GOT3 (cell line): ENCODE results near the gene MBLAC1.
"Not testable (repeated sequence)": the region's sequence is repeated elsewhere in the genome, so short reads cannot be mapped to it uniquely, and the experiment has no call there.

Source experiments
- DNase-seq: peaks from one replicate; lab custom pipeline; 2025; ENCODE audit warnings: mixed read lengths; lab: John Stamatoyannopoulos, UW

Gene MBLAC1

GRCh38 chr7:100124301-100125230 lies 2.2 kb upstream of the MBLAC1 start:
- no peak for DNase-seq

- no peak for DNase-seq
Measured at GRCh38 chr7:100126239-100126930, 382 bp upstream of the MBLAC1 start.

DNA sequence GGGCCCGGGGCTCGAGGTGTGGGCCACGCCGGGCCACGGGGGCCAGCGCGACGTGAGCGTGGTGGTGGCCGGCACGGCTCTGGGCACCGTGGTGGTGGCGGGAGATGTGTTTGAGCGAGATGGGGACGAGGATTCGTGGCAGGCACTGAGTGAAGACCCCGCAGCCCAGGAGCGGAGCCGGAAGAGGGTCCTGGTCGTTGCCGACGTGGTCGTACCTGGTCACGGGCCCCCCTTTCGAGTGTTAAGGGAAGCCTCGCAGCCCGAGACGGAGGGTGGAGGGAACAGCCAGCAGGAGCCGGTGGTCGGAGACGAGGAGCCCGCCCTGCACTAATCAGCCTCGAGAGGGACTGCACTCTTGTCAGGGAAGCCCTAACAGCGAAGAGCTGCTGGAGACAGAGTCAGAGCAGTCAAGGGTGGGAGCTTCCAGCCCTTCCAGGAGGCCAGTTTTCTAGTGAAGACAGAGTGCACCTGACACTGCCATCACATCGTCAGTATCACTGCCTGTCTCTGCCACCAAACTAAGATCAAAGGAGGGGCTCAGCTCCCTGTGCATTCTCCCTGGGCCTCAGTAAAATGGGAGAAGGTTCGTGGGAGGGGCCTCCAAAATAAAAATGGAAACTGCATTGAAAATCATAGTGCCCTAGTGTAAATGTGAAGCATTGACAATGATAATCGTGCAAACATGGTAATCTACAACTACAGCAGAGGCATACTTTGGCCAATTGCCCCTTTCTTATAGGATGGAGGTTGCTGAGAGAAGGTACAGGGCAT lies 1.3 kb downstream of the MBLAC1 start:
- no peak for DNase-seq

DNA sequence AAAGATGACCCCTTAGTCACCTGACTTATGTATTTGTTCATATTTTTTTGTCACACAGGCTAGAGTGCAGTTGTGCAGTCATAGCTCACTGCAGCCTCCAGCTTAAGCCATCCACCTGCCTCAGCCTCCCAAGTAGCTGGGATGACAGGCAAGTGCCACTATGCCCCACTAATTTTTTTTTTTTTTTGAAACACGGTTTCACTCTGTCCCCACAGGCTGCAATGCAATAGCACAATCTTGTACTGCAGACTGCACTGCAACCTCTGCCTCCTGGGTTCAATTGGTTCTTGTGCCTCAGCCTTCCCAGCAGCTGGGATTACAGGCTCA lies 1.8 kb downstream of the MBLAC1 start:
- DNase-seq = no peak

DNA sequence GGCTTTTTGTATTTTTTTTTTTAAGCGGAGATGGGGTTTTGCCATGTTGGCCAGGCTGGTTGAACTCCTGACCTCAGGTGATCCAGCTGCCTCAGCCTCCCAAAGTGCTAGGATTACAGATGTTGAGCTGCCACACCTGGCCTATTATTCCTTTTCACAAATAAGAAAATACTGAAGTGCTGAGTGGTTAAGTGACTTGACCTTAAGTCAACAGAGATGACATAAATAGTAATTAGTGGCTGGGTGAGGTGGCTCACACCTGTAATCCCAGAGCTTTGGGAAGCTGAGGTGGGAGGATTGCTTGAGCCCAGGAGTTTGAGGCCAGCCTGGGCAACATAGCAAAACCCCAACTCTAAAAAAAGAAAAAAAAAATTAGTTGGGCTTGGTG lies 3.4 kb downstream of the MBLAC1 start:
- not testable (repeated sequence) for DNase-seq

DNA sequence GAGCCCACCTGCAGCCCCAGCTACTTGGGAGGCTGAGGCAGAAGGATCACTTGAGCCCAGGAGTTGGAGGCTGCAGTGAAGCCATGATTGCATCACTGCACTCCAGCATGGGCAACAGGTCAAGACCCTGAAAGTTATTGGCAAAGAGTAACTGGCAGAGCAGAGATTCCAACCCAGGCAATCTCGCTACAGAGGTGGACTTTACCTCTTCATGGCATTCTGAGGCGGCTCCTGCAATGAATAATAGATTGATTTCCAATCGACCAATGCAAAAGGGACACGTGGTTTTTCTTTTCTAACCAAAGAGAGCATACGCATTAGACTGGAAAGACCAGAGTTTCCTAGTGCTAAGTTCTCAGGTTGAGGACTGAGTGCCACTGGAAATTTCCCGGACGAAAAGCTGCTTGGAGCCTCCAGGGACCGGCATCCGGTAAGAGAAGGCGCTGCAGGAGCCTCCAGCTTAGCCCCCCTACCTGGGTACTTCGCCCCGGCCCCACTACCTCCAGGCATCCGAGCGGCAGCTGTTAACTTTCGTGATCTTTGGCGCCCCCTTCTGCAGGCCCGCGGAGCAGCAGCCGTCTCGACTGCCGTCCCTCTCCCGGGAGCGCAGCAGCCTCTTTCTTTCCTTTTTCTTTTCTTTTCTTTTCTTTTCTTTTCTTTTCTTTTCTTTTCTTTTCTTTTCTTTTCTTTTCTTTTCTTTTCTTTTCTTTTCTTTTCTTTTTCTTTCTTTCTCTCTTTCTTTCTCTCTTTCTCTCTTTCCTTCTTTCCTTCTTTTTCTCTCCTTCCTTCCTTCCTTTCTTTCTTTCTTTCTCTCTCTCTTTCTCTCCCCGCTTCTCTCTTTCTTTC lies 4.1 kb downstream of the MBLAC1 start:
- DNase-seq = peak; percentile 15

DNA sequence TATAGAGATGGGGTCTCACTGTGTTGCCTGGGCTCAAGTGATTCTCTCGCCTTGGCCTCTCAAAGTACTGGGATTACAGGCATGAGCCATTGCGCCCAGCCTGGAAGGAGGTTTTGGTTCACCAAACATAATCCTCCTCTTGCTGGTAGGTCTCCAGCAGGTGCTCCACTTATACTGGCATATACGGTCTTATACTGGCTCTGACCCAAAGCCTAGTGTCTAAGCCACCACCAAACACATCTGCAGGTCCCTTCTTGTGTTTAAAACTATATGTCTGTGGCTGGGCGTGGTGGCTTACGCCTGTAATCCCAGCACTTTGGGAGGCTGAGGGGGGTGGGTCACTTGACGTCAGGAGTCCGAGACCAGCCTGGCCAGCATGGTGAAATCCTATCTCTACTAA lies 5.4 kb downstream of the MBLAC1 start:
- DNase-seq = no peak

DNA sequence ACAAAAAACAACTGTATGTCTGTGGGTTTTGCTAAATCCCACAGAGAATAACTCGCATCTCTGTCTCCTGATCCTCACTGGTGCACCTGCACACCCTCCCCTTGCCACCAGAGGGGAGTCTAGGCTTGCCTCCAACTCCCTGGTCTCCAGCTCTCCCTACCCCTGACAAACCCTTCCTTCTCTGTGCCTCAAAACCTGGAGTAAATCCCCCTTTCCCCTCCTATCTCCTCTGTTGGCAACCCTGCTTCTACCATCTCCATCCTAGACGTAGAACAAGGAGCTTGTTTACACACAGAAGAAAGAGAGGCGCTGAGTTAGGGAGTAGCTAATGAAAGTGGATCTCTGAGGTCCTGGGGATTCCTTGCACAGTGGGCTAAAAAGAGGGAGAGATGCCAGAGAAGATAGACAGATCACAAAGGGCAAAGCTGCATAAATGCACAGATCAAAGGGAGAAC lies 6.0 kb downstream of the MBLAC1 start:
- no peak for DNase-seq

GRCh38 chr7:100137851-100138760 lies 11.3 kb downstream of the MBLAC1 start:
- no peak for DNase-seq

- no peak for DNase-seq
Measured at GRCh38 chr7:100141555-100141949, 14.8 kb downstream of the MBLAC1 start.

GRCh38 chr7:100142461-100142860 lies 15.7 kb downstream of the MBLAC1 start:
- no peak for DNase-seq

DNA sequence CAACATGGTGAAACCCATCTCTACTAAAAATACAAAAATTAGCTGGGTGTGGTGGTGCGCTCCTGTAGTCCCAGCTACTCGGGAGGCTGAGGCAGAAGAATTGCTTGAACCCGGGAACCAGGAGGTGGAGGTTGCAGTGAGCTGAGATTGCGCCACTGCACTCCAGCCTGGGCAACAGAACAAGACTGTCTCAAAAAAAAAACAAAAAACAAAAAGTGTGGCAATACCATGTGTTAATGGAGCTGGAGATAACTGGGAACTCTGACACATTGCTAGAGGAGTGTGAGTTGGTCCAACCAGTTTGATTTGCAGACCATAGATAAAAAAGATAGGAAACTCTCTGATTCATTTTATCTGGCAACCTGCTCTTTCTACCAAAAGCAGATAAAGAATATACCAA lies 19.6 kb downstream of the MBLAC1 start:
- DNase-seq = not testable (repeated sequence)

DNA sequence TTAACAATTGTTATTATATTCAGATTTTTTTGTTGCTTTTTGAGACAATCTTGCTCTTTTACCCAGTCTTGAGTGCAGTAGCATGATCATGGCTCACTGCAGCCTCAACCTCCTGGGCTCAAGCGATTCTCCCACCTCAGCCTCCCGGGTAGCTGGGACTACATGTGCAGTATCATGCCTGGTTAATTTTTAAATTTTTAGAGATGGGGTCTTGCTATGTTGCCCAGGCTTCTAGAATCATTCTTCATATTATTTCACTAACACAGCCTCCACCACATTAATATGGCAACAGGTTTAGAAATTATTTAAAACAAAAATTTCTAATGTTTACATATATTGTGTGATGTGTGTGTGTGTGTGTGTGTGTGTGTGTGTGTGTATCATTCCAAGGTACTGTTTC lies 20.5 kb downstream of the MBLAC1 start:
- DNase-seq = no peak

DNA sequence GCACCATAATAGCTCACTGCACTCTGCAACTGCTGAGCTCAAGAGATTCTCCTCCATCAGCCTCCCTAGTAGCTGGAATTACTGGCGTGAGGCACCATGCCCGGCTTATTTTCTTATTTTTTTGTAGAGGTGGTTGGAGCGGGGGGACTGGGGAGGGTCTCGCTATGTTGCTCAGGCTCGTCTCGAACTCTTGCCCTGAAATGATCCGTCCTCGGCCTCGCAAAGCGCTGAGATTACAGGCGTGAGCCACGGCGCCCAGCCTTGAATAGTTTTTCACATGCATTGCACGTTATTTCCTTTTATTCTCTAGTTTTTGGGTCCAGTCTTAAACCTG lies 21.4 kb downstream of the MBLAC1 start:
- DNase-seq = no peak

DNA sequence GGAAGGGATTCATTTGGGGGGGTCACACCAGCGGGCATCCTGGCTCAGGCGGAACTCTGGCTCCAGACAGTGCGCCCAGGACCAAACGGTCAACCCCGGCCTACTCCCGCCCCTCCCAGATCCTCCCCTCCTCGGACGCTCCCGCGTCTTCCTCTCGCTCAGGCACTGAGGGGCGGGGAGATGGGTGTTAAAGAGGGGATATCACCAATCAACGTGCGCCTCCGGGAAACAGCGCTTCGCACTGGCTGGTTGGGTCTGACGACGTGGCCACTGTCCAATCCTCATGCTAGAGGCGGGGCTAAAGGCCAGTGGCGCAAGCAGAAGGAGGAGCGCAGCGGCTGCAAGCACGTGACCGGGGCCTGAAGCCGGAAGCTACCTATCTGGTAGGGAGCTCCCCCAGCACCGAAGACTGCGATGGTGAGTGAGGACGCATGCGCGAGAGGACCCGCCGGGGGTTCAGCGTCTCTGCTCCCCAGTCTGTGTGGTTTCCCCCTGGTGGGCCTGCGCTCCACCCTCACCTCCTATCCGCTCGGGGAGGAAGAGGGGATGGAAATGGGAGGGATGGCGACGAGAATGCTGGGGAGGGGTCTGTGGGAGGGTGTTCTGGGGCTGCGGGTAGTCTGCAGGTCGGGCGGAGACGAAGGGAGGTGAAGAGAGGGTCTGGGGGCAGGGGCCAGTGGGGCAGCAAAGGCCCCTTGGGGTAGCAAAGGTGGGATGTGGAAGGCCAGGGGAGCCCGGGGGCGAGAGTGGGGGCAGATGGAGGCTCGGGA lies 22.0 kb downstream of the MBLAC1 start, which contains the start of gene LAMTOR4:
TSS of gene LAMTOR4 (plus strand) at position 360 of the 770 bp plus-strand sequence. CDS start at position 415, 55 bp downstream.
- DNase-seq = peak; percentile 88

DNA sequence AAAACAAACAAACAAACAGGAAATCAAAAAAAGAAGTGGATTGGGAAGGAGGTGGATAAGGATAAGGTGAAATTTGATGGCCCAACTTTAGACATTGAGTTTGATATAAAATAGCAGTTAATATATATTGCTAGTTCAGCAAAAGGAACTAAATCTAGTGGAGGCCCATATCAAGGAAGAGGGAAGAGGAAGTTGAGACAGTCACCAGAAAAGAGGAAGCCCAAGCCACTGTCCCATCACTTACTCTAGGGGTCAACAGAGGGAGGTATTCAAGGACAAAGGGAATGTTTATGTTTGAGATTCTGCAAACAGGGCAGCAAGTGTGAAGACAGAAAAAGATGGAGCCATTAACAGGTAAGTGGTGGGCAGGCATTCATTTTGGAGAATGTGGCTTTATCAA lies 25.6 kb downstream of the MBLAC1 start:
- DNase-seq = no peak

- DNase-seq = no peak
Measured at GRCh38 chr7:100152937-100153666, 26.3 kb downstream of the MBLAC1 start.

GRCh38 chr7:100153708-100154535 lies 27.2 kb downstream of the MBLAC1 start:
- no peak for DNase-seq
